Caco-2 (cell line): ENCODE measurements around the gene GRID2IP. TPM values are rescaled to one million over a fixed set of nuclear protein-coding genes. Genes with fewer than 3 reads are reported as not detected.

Experiments
- BruUV-seq: library from RNA; stranded (reverse); fragments of 400-500 nt; replicated peaks from 2 replicates; lab custom pipeline; 2021; lab: Mats Ljungman, UMichigan
- CTCF ChIA-PET: fragments of 300-600 bp; sonication (Branson Sonifier 250); formaldehyde crosslinking; loops from one replicate; lab custom pipeline; 2022; ENCODE audit warnings: antibody characterized with exemption; lab: Charles Lee
- POLR2A ChIA-PET: fragments of 300-600 bp; sonication (Branson Sonifier 250); formaldehyde crosslinking; loops from one replicate; lab custom pipeline; 2022; ENCODE audit warnings: antibody characterized with exemption; lab: Charles Lee
- DNase-seq, 2 experiments: peaks; one replicate each; pipeline versions ENCODE4 v3.0.0 to v3.0.0-alpha.2; 2020 to 2022
- H3K27me3 ChIP-seq: replicated peaks from 2 replicates; pipeline ENCODE4 v1.6.0; 2011; ENCODE audit warnings: low read length; ENCODE audit not compliant: control insufficient read depth, insufficient read depth
- H3K36me3 ChIP-seq: 2 replicates; pipeline ENCODE4 v1.5.1; 2011; ENCODE audit warnings: low read length; ENCODE audit not compliant: control insufficient read depth, insufficient read depth
- H3K4me1 ChIP-seq: fragments of 250-450 bp; sonication (Bioruptor Pico); 2 replicates; pipeline ENCODE4 v1.5.1; 2020; ENCODE audit warnings: mild to moderate bottlenecking
- H3K4me3 ChIP-seq: 2 replicates; pipeline ENCODE4 v1.5.1; 2011; ENCODE audit warnings: low read depth, mild to moderate bottlenecking, control low read depth, low read length
- H3K9me3 ChIP-seq: fragments of 250-450 bp; sonication (Bioruptor Pico); 2 replicates; pipeline ENCODE4 v1.5.1; 2020; ENCODE audit warnings: mild to moderate bottlenecking, moderate library complexity
- H3K27ac Mint-ChIP-seq: one replicate; pipeline ENCODE4 v1.8.0; 2022; ENCODE audit warnings: mixed read lengths; ENCODE audit not compliant: unreplicated experiment
- H3K27me3 Mint-ChIP-seq: one replicate; pipeline ENCODE4 v1.8.0; 2022; ENCODE audit warnings: mixed read lengths; ENCODE audit not compliant: insufficient read depth, unreplicated experiment
- H3K36me3 Mint-ChIP-seq: one replicate; pipeline ENCODE4 v1.8.0; 2022; ENCODE audit warnings: mild to moderate bottlenecking, mixed read lengths; ENCODE audit not compliant: insufficient read depth, unreplicated experiment
- H3K4me1 Mint-ChIP-seq: one replicate; pipeline ENCODE4 v1.8.0; 2022; ENCODE audit warnings: low read depth, mixed read lengths; ENCODE audit not compliant: unreplicated experiment
- H3K4me3 Mint-ChIP-seq: one replicate; pipeline ENCODE4 v1.8.0; 2022; ENCODE audit warnings: mild to moderate bottlenecking, moderate library complexity, mixed read lengths; ENCODE audit not compliant: unreplicated experiment
- H3K9me3 Mint-ChIP-seq: one replicate; pipeline ENCODE4 v1.8.0; 2022; ENCODE audit warnings: mixed read lengths; ENCODE audit not compliant: unreplicated experiment
- intact Hi-C: fragments of 100-400 bp; cut with micrococcal nuclease; formaldehyde crosslinking; loops from one replicate; pipeline ENCODE4 v1.10.0; 2022; ENCODE audit not compliant: unreplicated experiment
- total RNA-seq: library from RNA; stranded (reverse); gene quantifications from 2 replicates; pipeline ENCODE4 v1.2.3, GENCODE V29; 2022
- TF ChIP-seq, protein P1 (sequence below), 2 experiments: fragments of 200-600 bp in 1 of 2; IDR thresholded peaks; 1 replicate in 1 of 2; 2 replicates in 1 of 2; pipeline versions ENCODE4 v1.5.1 to v1.8.0; 2011 to 2022; ENCODE audit warnings: antibody characterized with exemption in 1 of 2, control low read depth in 1 of 2, inconsistent platforms in 1 of 2, low read depth in 1 of 2, low read length in 1 of 2, mild to moderate bottlenecking in 1 of 2, moderate library complexity in 1 of 2; ENCODE audit not compliant: insufficient read depth in 1 of 2, severe bottlenecking in 1 of 2, unreplicated experiment in 1 of 2

Gene GRID2IP
- total RNA-seq, 1 experiment from 2014 or later: 0.95 TPM

DNA sequence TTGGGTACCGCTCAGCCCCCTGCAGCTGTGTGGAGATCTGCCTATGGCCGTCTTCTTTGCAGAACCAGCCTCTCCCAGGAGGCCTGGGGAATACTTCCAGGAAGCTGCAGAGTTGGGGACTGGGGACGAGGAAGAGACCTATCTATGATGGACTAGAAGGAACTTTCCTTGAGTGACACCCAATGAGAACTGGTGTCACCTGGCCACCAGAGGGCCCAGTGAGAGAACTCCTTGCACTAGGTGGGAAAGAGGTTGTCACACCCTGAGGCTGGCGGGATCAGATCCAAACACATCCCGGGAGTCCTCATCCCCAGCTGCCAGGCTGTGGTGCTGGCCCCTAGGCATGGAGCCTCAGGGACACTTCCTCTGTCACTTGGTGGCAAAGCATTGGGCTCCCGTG lies 4.9 kb upstream of the GRID2IP start:
- intact Hi-C loops: no loop called here
- H3K4me1 Mint-ChIP-seq: no peaks in the 10 kb centered on the region
- H3K4me3 Mint-ChIP-seq: no peak overlapping the region
- CTCF ChIA-PET: interaction anchor here (0.6 kb wide), 1 partner anchor 32 kb away, joined by 3 read pairs; no protein-coding TSS in a partner anchor
- no peak overlapping the region for H3K27ac Mint-ChIP-seq
- no peaks in the 10 kb centered on the region for H3K9me3 Mint-ChIP-seq
- POLR2A ChIA-PET: no interaction called here
- DNase-seq: peak; percentile 56 to 61
- no peak overlapping the region for H3K4me3 ChIP-seq
- no peaks in the 10 kb centered on the region for H3K27me3 Mint-ChIP-seq
- H3K9me3 ChIP-seq: no peaks in the 10 kb centered on the region
- no TSS peak for BruUV-seq
- H3K27me3 ChIP-seq: no peaks in the 10 kb centered on the region
- H3K4me1 ChIP-seq: no peaks in the 10 kb centered on the region
- no peaks in the 10 kb centered on the region for H3K36me3 ChIP-seq
- TF ChIP-seq, protein P1, sequence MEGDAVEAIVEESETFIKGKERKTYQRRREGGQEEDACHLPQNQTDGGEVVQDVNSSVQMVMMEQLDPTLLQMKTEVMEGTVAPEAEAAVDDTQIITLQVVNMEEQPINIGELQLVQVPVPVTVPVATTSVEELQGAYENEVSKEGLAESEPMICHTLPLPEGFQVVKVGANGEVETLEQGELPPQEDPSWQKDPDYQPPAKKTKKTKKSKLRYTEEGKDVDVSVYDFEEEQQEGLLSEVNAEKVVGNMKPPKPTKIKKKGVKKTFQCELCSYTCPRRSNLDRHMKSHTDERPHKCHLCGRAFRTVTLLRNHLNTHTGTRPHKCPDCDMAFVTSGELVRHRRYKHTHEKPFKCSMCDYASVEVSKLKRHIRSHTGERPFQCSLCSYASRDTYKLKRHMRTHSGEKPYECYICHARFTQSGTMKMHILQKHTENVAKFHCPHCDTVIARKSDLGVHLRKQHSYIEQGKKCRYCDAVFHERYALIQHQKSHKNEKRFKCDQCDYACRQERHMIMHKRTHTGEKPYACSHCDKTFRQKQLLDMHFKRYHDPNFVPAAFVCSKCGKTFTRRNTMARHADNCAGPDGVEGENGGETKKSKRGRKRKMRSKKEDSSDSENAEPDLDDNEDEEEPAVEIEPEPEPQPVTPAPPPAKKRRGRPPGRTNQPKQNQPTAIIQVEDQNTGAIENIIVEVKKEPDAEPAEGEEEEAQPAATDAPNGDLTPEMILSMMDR (IDR thresholded peaks at IDR 0.05; ENCODE audit: insufficient read depth in 1 of 2, low read depth in 1 of 2, low read length in 1 of 2, severe bottlenecking in 1 of 2, unreplicated experiment in 1 of 2): peak; percentile 50 to 63
- H3K36me3 Mint-ChIP-seq: no peaks in the 10 kb centered on the region

DNA sequence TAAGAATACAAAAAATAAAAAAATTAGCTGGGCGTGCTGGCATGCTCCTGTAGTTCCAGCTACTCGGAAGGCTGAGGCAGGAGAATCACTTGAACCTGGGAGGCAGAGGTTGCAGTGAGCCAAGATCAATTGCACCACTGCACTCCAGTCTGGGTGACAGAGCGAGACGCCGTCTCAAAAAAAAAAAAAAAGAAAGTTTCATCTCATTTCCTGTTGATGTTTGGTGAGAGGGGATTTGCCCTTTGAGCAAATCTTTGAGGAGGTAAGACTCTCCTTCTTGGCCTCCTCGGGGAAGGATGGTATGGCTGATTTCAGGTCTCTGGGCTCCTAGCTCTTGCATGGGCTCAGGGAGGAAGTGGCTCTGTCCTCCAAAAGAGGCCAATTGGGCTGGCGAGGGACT lies 3.6 kb upstream of the GRID2IP start:
- intact Hi-C loops: no loop called here
- Mint-ChIP-seq H3K36me3 (no peaks in the 10 kb centered on the region), H3K9me3 (no peaks in the 10 kb centered on the region), H3K4me3 (no peak overlapping the region), H3K27ac (no peak overlapping the region), H3K4me1 (no peaks in the 10 kb centered on the region), H3K27me3 (peaks cover 2% of the 10 kb centered on the region)
- no peak for DNase-seq
- Histone ChIP-seq H3K9me3 (no peaks in the 10 kb centered on the region), H3K27me3 (no peaks in the 10 kb centered on the region), H3K4me3 (no peak overlapping the region), H3K36me3 (no peaks in the 10 kb centered on the region), H3K4me1 (no peaks in the 10 kb centered on the region)
- BruUV-seq: no TSS peak
- TF ChIP-seq, protein P1 (IDR thresholded peaks at IDR 0.05; ENCODE audit: insufficient read depth in 1 of 2, low read depth in 1 of 2, low read length in 1 of 2, severe bottlenecking in 1 of 2, unreplicated experiment in 1 of 2): no peak
- ChIA-PET CTCF (interaction anchor here (1.1 kb wide), 1 partner anchor 39 kb away, joined by 5 read pairs; no protein-coding TSS in a partner anchor), POLR2A (no interaction called here)

DNA sequence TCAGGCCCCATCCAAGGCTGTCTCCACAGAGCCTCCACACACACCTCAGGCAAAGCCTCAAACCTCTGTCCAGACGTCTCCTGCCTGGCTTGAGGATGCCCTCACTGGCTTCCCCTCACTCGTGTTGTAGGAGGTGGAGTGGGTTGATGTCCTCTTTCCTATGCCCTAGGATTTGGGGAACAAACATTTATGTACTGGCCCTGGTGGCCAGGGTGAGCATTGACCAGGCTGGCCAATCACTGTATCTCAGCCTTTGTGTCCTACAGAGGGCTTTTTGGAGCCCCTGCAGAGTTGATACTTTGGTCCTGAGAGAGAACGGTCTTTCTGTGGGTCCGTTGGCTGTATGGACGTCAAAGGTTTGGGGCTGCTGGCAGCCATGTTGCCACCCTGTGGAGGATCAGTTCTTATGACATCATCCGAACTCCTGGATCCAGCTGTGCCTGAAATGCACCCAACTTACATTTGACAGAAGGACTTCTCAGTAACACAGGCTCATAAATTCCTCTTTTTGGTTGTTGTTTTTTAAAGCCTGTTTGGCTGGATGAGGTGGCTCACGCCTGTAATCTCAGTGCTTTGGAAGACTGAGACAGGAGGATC lies 2.3 kb upstream of the GRID2IP start:
- Mint-ChIP-seq H3K4me1 (no peaks in the 10 kb centered on the region), H3K9me3 (no peaks in the 10 kb centered on the region), H3K36me3 (no peaks in the 10 kb centered on the region), H3K27me3 (peaks cover 3% of the 10 kb centered on the region), H3K4me3 (no peak overlapping the region), H3K27ac (no peak overlapping the region)
- ChIA-PET POLR2A (no interaction called here), CTCF (no interaction called here)
- H3K4me3 ChIP-seq: no peak overlapping the region
- no TSS peak for BruUV-seq
- no peaks in the 10 kb centered on the region for H3K36me3 ChIP-seq
- no peaks in the 10 kb centered on the region for H3K4me1 ChIP-seq
- no peaks in the 10 kb centered on the region for H3K9me3 ChIP-seq
- intact Hi-C loops: no loop called here
- TF ChIP-seq, protein P1 (IDR thresholded peaks at IDR 0.05; ENCODE audit: insufficient read depth in 1 of 2, low read depth in 1 of 2, low read length in 1 of 2, severe bottlenecking in 1 of 2, unreplicated experiment in 1 of 2): no peak
- no peaks in the 10 kb centered on the region for H3K27me3 ChIP-seq
- DNase-seq: no peak
